ENCODE data around the gene CDKN2A.
A peak's percentile ranks its signal among the peaks of the same experiment; 100 is the strongest.

Gene CDKN2A

GRCh38 chr9:21993893-21994555 is at the start of gene CDKN2A:
TSS of gene CDKN2A (minus strand) at chr9:21994392.
- DNase-seq = peak; percentile 38

- DNase-seq = no peak
Observed at GRCh38 chr9:22043928-22044327, 49.7 kb upstream of the CDKN2A start.

GRCh38 chr9:22041775-22042174 is 47.6 kb upstream of the CDKN2A start:
- no peak for DNase-seq

GRCh38 chr9:22041344-22041743 is 47.2 kb upstream of the CDKN2A start:
- no peak for DNase-seq

- DNase-seq = no peak
Observed at GRCh38 chr9:22040760-22041159, 46.6 kb upstream of the CDKN2A start.

- no peak for DNase-seq
Observed at GRCh38 chr9:22039258-22039657, 45.1 kb upstream of the CDKN2A start.

- no peak for DNase-seq
Observed at GRCh38 chr9:22037954-22038690, 43.9 kb upstream of the CDKN2A start.

GRCh38 chr9:22036866-22037626 is 42.9 kb upstream of the CDKN2A start:
- no peak for DNase-seq

GRCh38 chr9:22035591-22036011 is 41.4 kb upstream of the CDKN2A start:
- no peak for DNase-seq

- DNase-seq = no peak
Observed at GRCh38 chr9:22033012-22033630, 38.9 kb upstream of the CDKN2A start.

GRCh38 chr9:22031655-22032411 is 37.6 kb upstream of the CDKN2A start:
- no peak for DNase-seq

- no peak for DNase-seq
Observed at GRCh38 chr9:22030101-22030598, 36.0 kb upstream of the CDKN2A start.

- no peak for DNase-seq
Observed at GRCh38 chr9:22029231-22029630, 35.0 kb upstream of the CDKN2A start.

GRCh38 chr9:22028394-22028793 is 34.2 kb upstream of the CDKN2A start:
- DNase-seq = no peak

GRCh38 chr9:22026696-22027095 is 32.5 kb upstream of the CDKN2A start:
- no peak for DNase-seq

- no peak for DNase-seq
Observed at GRCh38 chr9:22022396-22022795, 28.2 kb upstream of the CDKN2A start.

- DNase-seq = no peak
Observed at GRCh38 chr9:22010866-22011625, 16.9 kb upstream of the CDKN2A start.

GRCh38 chr9:22009506-22009867 is 15.3 kb upstream of the CDKN2A start:
- DNase-seq = no peak

GRCh38 chr9:22008717-22009505 is 14.7 kb upstream of the CDKN2A start, which contains the start of gene CDKN2B:
TSS of gene CDKN2B (minus strand) at chr9:22009305. CDS start at chr9:22008953, 352 bp downstream.
- peak; percentile 48 for DNase-seq

- DNase-seq = no peak
Observed at GRCh38 chr9:22008384-22008716, 14.2 kb upstream of the CDKN2A start.
